Measurements from ENCODE around the gene RIC8B. TPM values are rescaled to one million over a fixed set of nuclear protein-coding genes. Genes with fewer than 3 reads are reported as not detected.

RIC8B gene
- total RNA-seq, 2 donors from 2014 or later: 12.8 to 19.9 TPM

GRCh38 chr12:106841510-106842302 is 67.2 kb downstream of the RIC8B start:
- H3K4me1 Mint-ChIP-seq: peaks cover 23% of the 10 kb centered on the region
- peak; percentile 62 for ATAC-seq
- H3K9me3 ChIP-seq (ENCODE audit: control insufficient read depth, low read length, poor library complexity, severe bottlenecking): no peaks in the 10 kb centered on the region
- H3K27me3 Mint-ChIP-seq: no peaks in the 10 kb centered on the region
- no peak overlapping the region for H3K4me3 Mint-ChIP-seq
- peak overlapping the region; percentile 63 for H3K27ac Mint-ChIP-seq
- no peak for DNase-seq
- H3K36me3 Mint-ChIP-seq (ENCODE audit: low read depth): peaks cover 2% of the 10 kb centered on the region

GRCh38 chr12:106845902-106846301 is 71.4 kb downstream of the RIC8B start:
- no peaks in the 10 kb centered on the region for H3K36me3 Mint-ChIP-seq (ENCODE audit: low read depth)
- H3K27ac Mint-ChIP-seq: no peak overlapping the region
- H3K9me3 ChIP-seq (ENCODE audit: control insufficient read depth, low read length, poor library complexity, severe bottlenecking): no peaks in the 10 kb centered on the region
- no peak for ATAC-seq
- no peak overlapping the region for H3K4me3 Mint-ChIP-seq
- peaks cover 10% of the 10 kb centered on the region for H3K4me1 Mint-ChIP-seq
- no peak for DNase-seq
- no peaks in the 10 kb centered on the region for H3K27me3 Mint-ChIP-seq

- H3K4me3 Mint-ChIP-seq: no peak overlapping the region
- DNase-seq (no peak), ATAC-seq (no peak)
- H3K27ac Mint-ChIP-seq: no peak overlapping the region
- no peaks in the 10 kb centered on the region for H3K36me3 Mint-ChIP-seq (ENCODE audit: low read depth)
- H3K4me1 Mint-ChIP-seq: peaks cover 3% of the 10 kb centered on the region
- no peaks in the 10 kb centered on the region for H3K9me3 ChIP-seq (ENCODE audit: control insufficient read depth, low read length, poor library complexity, severe bottlenecking)
- H3K27me3 Mint-ChIP-seq: no peaks in the 10 kb centered on the region
Observed at GRCh38 chr12:106847861-106848260, 73.4 kb downstream of the RIC8B start.

GRCh38 chr12:106851306-106851705 is 76.8 kb downstream of the RIC8B start:
- DNase-seq: no peak
- Mint-ChIP-seq H3K4me1 (peaks cover 8% of the 10 kb centered on the region), H3K27me3 (no peaks in the 10 kb centered on the region), H3K36me3 (ENCODE audit: low read depth) (no peaks in the 10 kb centered on the region), H3K27ac (no peak overlapping the region), H3K4me3 (no peak overlapping the region)
- ATAC-seq: no peak
- H3K9me3 ChIP-seq (ENCODE audit: control insufficient read depth, low read length, poor library complexity, severe bottlenecking): no peaks in the 10 kb centered on the region

GRCh38 chr12:106854723-106855122 is 80.2 kb downstream of the RIC8B start:
- DNase-seq (no peak), ATAC-seq (no peak)
- no peak overlapping the region for H3K4me3 Mint-ChIP-seq
- H3K9me3 ChIP-seq (ENCODE audit: control insufficient read depth, low read length, poor library complexity, severe bottlenecking): no peaks in the 10 kb centered on the region
- peaks cover 2% of the 10 kb centered on the region for H3K36me3 Mint-ChIP-seq (ENCODE audit: low read depth)
- H3K27ac Mint-ChIP-seq: no peak overlapping the region
- peaks cover 10% of the 10 kb centered on the region for H3K4me1 Mint-ChIP-seq
- H3K27me3 Mint-ChIP-seq: no peaks in the 10 kb centered on the region

GRCh38 chr12:106855221-106855758 is 80.8 kb downstream of the RIC8B start:
- DNase-seq (no peak), ATAC-seq (no peak)
- no peak overlapping the region for H3K27ac Mint-ChIP-seq
- H3K4me3 Mint-ChIP-seq: no peak overlapping the region
- peaks cover 5% of the 10 kb centered on the region for H3K36me3 Mint-ChIP-seq (ENCODE audit: low read depth)
- H3K27me3 Mint-ChIP-seq: no peaks in the 10 kb centered on the region
- H3K9me3 ChIP-seq (ENCODE audit: control insufficient read depth, low read length, poor library complexity, severe bottlenecking): no peaks in the 10 kb centered on the region
- peaks cover 10% of the 10 kb centered on the region for H3K4me1 Mint-ChIP-seq

- H3K4me3 Mint-ChIP-seq: no peak overlapping the region
- no peak overlapping the region for H3K27ac Mint-ChIP-seq
- DNase-seq (no peak), ATAC-seq (no peak)
- no peaks in the 10 kb centered on the region for H3K27me3 Mint-ChIP-seq
- peaks cover 22% of the 10 kb centered on the region for H3K4me1 Mint-ChIP-seq
- no peaks in the 10 kb centered on the region for H3K9me3 ChIP-seq (ENCODE audit: control insufficient read depth, low read length, poor library complexity, severe bottlenecking)
- peaks cover 14% of the 10 kb centered on the region for H3K36me3 Mint-ChIP-seq (ENCODE audit: low read depth)
Observed at GRCh38 chr12:106861984-106862916, 87.8 kb downstream of the RIC8B start.

GRCh38 chr12:106863189-106863588 is 88.7 kb downstream of the RIC8B start:
- peaks cover 25% of the 10 kb centered on the region for H3K4me1 Mint-ChIP-seq
- no peaks in the 10 kb centered on the region for H3K9me3 ChIP-seq (ENCODE audit: control insufficient read depth, low read length, poor library complexity, severe bottlenecking)
- H3K27ac Mint-ChIP-seq: no peak overlapping the region
- no peaks in the 10 kb centered on the region for H3K27me3 Mint-ChIP-seq
- DNase-seq (no peak), ATAC-seq (no peak)
- H3K36me3 Mint-ChIP-seq (ENCODE audit: low read depth): peaks cover 14% of the 10 kb centered on the region
- H3K4me3 Mint-ChIP-seq: no peak overlapping the region

- Mint-ChIP-seq H3K4me1 (peaks cover 19% of the 10 kb centered on the region), H3K36me3 (ENCODE audit: low read depth) (peaks cover 10% of the 10 kb centered on the region), H3K27me3 (no peaks in the 10 kb centered on the region), H3K4me3 (no peak overlapping the region), H3K27ac (peak overlapping the region; percentile 68)
- DNase-seq (no peak), ATAC-seq (no peak)
- H3K9me3 ChIP-seq (ENCODE audit: control insufficient read depth, low read length, poor library complexity, severe bottlenecking): no peaks in the 10 kb centered on the region
Observed at GRCh38 chr12:106865683-106866082, 91.2 kb downstream of the RIC8B start.

GRCh38 chr12:106866426-106867080 is 92.1 kb downstream of the RIC8B start:
- H3K27me3 Mint-ChIP-seq: no peaks in the 10 kb centered on the region
- H3K36me3 Mint-ChIP-seq (ENCODE audit: low read depth): peaks cover 7% of the 10 kb centered on the region
- no peak overlapping the region for H3K4me3 Mint-ChIP-seq
- peaks cover 15% of the 10 kb centered on the region for H3K4me1 Mint-ChIP-seq
- DNase-seq (no peak), ATAC-seq (no peak)
- H3K9me3 ChIP-seq (ENCODE audit: control insufficient read depth, low read length, poor library complexity, severe bottlenecking): no peaks in the 10 kb centered on the region
- peak overlapping the region; percentile 68 for H3K27ac Mint-ChIP-seq

GRCh38 chr12:106867651-106868050 is 93.2 kb downstream of the RIC8B start:
- Mint-ChIP-seq H3K4me1 (peaks cover 15% of the 10 kb centered on the region), H3K27me3 (no peaks in the 10 kb centered on the region), H3K27ac (peak overlapping the region; percentile 51), H3K4me3 (no peak overlapping the region), H3K36me3 (ENCODE audit: low read depth) (peaks cover 9% of the 10 kb centered on the region)
- ATAC-seq (no peak), DNase-seq (no peak)
- no peaks in the 10 kb centered on the region for H3K9me3 ChIP-seq (ENCODE audit: control insufficient read depth, low read length, poor library complexity, severe bottlenecking)

GRCh38 chr12:106868982-106869700 is 94.7 kb downstream of the RIC8B start:
- Mint-ChIP-seq H3K27me3 (no peaks in the 10 kb centered on the region), H3K4me3 (no peak overlapping the region), H3K4me1 (peaks cover 12% of the 10 kb centered on the region), H3K27ac (no peak overlapping the region), H3K36me3 (ENCODE audit: low read depth) (peaks cover 9% of the 10 kb centered on the region)
- no peaks in the 10 kb centered on the region for H3K9me3 ChIP-seq (ENCODE audit: control insufficient read depth, low read length, poor library complexity, severe bottlenecking)
- DNase-seq: no peak
- ATAC-seq: no peak

Measured in T-helper 17 cell (primary cell).